ENCODE results near the gene STPG3.
A peak's percentile ranks its signal among the peaks of the same experiment; 100 is the strongest.

STPG3 gene

DNA sequence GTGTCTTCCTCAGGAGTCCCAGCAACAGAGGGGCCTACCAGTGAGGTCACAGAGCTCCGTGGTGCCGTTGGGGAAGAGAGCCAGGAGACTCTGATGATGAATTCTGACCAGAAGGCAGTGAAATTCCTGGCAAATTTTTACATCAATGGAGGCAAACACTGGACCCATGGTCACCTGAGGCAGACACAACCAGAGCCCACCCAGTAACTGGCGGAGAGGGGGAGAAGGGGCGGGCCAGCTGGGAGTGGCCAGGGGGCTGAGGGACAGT lies at the start of gene STPG3:
Gene STPG3 (plus strand): TSS at position 93 of the 268 bp plus-strand sequence. CDS start 1 bp downstream, at position 94.
- no peak for DNase-seq (ENCODE audit: low read depth in 2 of 2)

GRCh38 chr9:137202966-137203365 lies 48.1 kb upstream of the STPG3 start:
- DNase-seq (ENCODE audit: low read depth in 2 of 2) = no peak

GRCh38 chr9:137204731-137205125 lies 46.4 kb upstream of the STPG3 start:
- DNase-seq (ENCODE audit: low read depth in 2 of 2) = no peak

DNA sequence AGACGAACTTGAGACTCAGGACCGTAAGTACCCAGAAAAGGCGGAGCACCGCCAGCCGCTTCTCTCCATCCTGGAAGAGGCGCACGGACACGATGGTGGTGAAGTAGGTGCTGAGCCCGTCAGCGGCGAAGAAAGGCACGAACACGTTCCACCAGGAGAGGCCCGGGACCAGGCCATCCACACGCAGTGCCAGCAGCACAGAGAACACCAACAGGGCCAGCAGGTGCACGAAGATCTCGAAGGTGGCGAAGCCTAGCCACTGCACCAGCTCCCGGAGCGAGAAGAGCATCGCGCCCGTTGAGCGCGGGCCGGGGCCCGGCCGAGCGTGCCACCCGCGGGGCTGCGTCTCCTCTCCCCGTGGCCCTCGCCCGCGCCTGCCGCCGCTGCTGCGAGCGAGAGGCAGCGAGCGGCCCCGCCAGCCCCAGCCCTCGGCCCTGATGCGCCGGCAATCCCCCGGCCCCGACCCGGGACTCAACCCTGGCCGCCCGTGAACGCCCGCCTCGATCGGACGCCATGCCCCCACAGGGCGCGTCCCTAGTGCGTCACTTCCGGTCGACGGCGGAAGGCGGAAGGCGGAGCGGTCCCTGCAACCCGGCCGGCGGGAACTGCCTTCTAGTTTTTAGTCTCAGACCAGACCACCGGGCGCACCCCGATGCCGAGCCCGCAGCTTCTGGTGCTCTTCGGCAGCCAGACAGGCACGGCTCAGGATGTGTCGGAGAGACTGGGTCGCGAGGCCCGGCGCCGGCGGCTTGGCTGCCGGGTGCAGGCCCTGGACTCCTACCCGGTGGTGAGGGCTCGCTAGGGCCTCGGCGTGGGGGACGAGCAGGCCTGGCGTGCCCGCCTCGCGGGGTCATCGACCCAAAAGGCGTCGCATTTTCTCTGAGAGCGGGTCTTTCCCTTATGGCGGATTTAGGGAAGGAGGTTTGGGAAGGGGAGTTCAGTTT lies 45.7 kb upstream of the STPG3 start, which contains the start of the genes NDOR1 and TMEM203:
Gene NDOR1 (plus strand): TSS at position 575 of the 944 bp plus-strand sequence. CDS start 78 bp downstream, at position 653.
Gene TMEM203 (minus strand): TSS at position 523 of the 944 bp plus-strand sequence. CDS start 234 bp downstream, at position 289.
- DNase-seq (ENCODE audit: low read depth in 2 of 2) = peak; percentile 87

DNA sequence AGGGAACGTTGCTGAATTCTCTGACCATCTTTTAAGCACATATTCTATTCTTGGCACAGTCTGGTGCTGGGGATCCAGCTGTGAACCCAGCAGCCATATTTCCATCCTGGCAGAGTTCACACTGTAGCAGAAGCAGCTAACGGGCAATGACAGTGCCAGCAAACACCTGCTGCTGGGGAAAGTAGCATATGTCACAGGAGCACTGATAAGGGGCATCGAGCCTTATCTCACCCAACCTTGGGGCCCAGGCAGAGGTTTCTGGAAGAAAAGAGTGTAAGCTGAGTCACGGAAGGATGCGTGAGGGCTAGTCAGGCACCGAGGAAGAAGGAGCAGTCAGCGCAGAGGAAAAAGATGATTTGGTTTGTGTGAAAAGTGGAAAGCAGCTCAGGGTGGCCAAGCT lies 44.5 kb upstream of the STPG3 start:
- no peak for DNase-seq (ENCODE audit: low read depth in 2 of 2)

GRCh38 chr9:137211532-137211931 lies 39.6 kb upstream of the STPG3 start:
- DNase-seq (ENCODE audit: low read depth in 2 of 2) = no peak

- DNase-seq (ENCODE audit: low read depth in 2 of 2) = no peak
Measured at GRCh38 chr9:137212520-137212919, 38.6 kb upstream of the STPG3 start.

DNA sequence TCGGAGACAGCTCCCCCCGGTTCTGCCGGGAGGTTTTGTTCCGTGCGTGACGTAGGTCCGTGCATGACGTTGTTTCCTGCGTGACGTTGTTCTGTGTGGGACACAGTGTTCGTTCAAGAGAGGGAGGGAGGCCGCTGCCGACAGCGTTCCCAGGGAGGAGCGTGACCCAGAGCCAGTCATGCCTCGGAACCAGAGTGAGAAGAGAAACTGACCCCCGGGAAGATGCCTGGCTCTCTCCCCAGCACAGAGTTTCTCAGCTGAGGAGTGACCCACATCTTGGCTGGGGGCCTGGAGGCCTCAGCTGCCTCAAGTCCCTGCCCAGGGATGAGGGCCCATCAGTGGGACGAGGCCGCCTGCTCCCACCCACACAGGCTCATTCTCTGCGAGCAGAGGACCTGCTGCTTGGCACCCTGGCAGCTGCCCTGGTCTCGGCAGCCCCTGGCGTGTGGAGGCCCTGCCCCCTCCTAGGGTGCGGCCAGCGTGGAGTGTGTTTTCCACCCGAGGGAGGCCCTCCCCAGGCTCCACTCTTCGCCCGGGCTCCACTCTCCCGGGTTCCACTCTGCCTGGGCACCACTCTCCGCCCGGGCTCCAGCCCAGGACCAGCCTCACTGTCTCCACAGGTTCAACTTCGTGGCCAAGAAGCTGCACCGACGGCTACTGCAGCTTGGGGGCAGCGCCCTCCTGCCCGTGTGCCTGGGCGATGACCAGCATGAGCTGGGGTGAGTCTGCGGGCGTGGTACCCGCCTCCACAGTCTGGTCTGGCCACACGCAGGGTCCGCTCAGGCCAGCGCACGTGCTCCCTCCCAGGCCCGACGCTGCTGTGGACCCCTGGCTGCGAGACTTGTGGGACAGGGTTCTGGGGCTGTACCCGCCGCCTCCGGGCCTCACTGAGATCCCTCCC lies 37.7 kb upstream of the STPG3 start:
- DNase-seq (ENCODE audit: low read depth in 2 of 2) = no peak

DNA sequence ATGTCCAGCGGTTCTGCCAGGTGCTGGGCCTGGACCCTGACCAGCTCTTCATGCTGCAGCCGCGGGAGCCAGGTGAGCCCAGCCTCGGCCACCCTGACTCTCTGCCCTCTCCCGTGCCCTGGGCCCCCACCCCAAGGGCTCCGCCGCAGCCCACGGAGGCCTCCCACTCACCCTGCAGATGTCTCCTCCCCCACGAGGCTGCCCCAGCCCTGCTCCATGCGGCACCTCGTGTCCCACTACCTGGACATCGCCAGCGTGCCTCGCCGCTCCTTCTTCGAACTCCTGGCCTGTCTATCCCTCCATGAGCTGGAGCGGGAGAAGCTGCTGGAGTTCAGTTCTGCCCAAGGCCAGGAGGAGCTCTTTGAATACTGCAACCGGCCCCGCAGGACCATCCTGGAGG lies 36.5 kb upstream of the STPG3 start:
- no peak for DNase-seq (ENCODE audit: low read depth in 2 of 2)

- DNase-seq (ENCODE audit: low read depth in 2 of 2) = no peak
Measured at GRCh38 chr9:137215196-137215986, 35.7 kb upstream of the STPG3 start.

GRCh38 chr9:137216188-137216965 lies 34.7 kb upstream of the STPG3 start:
- no peak for DNase-seq (ENCODE audit: low read depth in 2 of 2)

- DNase-seq (ENCODE audit: low read depth in 2 of 2) = no peak
Measured at GRCh38 chr9:137217276-137218211, 33.5 kb upstream of the STPG3 start.

DNA sequence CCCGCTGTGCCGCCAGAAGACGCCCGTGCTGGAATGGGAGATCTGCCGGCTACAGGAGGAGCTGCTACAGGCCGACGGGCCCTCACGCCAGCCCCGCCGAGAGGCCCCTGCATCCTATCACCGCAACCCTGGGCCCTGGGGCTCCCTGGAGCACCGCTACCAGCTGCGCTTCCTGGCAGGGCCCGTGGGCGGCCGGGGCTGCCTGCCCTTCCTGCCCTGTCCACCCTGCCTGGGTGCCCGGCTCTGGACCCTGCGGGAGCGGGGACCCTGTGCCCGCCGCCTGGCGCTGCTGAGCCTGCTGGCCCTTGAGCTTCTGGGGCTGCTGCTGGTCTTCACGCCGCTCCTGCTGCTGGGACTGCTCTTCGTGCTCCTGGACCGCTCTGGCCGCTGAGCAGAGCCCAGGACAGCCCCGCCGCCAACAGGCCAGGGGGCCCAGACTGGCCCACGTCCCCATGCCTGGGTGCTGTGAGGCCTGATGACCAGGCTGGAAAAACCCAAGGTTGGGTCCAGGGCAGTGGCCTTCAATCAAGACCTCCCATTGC lies 32.8 kb upstream of the STPG3 start:
- DNase-seq (ENCODE audit: low read depth in 2 of 2) = no peak

DNA sequence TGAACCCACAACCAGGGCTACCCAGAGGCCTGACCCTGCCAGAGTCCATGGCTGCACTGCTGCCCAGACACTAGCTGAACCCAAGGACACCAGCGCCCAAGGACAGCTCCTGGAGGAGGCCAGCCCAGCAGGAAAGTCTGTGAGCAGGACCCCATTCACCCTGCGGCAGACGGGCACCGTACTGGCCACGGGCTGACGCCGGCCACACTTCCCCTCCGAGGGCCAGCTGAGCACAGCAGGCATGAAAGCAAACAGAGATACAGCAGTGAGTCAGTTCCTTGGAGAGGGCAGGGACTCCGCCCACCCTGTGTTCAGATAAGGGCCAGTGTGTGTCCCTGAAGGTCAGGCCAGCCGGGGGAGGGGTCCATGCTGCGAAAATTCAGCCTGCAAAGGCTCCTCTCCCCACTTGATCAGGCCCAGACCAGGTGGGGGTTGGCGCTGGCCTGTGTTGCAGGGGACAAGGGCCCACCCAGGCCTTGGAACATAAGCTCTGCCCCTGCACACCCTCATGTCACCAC lies 32.3 kb upstream of the STPG3 start:
- DNase-seq (ENCODE audit: low read depth in 2 of 2) = no peak

GRCh38 chr9:137219757-137220316 lies 31.2 kb upstream of the STPG3 start:
- DNase-seq (ENCODE audit: low read depth in 2 of 2) = no peak

GRCh38 chr9:137220317-137221094 lies 30.6 kb upstream of the STPG3 start:
- no peak for DNase-seq (ENCODE audit: low read depth in 2 of 2)

DNA sequence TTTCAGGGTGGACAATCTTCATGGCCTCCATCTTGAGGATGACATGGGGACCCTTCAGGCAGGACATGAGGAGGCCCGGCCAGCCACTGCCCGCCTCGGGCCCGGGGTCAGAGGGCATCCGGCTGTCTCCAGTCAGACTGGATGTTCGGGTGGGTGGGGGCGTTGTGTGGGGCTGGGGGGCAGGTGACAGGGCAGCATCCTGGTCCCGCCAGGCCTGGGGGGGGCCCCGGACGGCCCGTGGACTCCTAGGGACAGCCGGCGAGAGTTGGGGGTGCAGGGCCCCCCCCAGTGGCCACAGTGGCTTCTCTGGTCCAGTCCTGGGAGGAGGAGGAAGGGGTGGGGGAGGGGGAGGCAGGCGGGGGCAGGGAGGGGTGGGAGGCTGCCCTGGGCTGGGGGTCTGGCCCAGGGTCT lies 30.0 kb upstream of the STPG3 start:
- no peak for DNase-seq (ENCODE audit: low read depth in 2 of 2)

DNA sequence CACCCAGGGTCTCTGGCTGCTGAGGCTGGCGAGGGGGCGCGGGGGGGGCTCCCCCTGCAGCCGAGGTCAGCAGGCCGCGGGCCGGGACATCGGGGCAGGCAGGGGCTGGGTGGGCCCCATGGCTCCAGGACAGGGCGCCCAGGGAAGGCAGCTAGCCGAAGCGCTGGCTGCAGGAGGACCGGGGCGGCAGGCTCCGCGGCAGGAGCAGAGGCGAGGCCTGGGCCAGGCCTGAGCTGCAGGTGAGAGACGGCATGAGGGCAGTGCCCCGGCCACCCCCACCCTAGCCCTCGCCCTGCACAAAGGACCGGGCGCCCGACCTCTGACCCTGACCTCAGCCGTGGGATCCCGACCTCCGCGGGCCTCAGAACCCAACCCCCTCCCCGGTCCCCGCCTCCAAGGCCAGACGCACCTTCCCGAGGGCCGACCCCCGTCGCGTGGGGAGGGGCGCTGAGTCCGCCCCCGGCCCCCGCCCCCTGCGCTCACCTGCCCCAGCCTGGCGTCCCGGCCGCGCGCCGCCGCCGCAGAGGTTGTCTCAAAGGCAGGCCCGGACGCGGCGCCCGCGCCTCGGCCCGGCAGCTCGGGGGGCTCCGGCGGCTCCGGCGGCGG lies 29.5 kb upstream of the STPG3 start:
- no peak for DNase-seq (ENCODE audit: low read depth in 2 of 2)

Data from activated CD8-positive, alpha-beta memory T cell treated with anti-CD3 and anti-CD28 coated beads for 4 hours (primary cell).